WERI-Rb-1 (cell line): ENCODE data around the gene GABRA5.

Experiments
- DNase-seq: peaks from one replicate; pipeline ENCODE4 v3.0.0-alpha.2; 2020
- H3K27ac ChIP-seq: fragments of 250-450 bp; sonication (Bioruptor Pico); 2 replicates; pipeline ENCODE4 v1.5.1; 2020; ENCODE audit warnings: mild to moderate bottlenecking, moderate library complexity
- H3K27me3 ChIP-seq: fragments of 250-450 bp; sonication (Bioruptor Pico); 2 replicates; pipeline ENCODE4 v1.5.1; 2021; ENCODE audit warnings: mild to moderate bottlenecking, low read depth, moderate library complexity; ENCODE audit not compliant: insufficient read depth, severe bottlenecking
- H3K36me3 ChIP-seq: fragments of 250-450 bp; sonication (Bioruptor Pico); 2 replicates; pipeline ENCODE4 v1.5.1; 2020; ENCODE audit warnings: mild to moderate bottlenecking, moderate library complexity
- H3K4me3 ChIP-seq: 2 replicates; pipeline ENCODE4 v1.5.1; 2011; ENCODE audit warnings: low read depth, mild to moderate bottlenecking, control low read depth, low read length
- H3K9me3 ChIP-seq: fragments of 250-450 bp; sonication (Bioruptor Pico); 2 replicates; pipeline ENCODE4 v1.5.1; 2021; ENCODE audit warnings: mild to moderate bottlenecking, moderate library complexity; ENCODE audit not compliant: severe bottlenecking
- CTCF ChIP-seq: IDR thresholded peaks from 2 replicates; pipeline ENCODE4 v1.5.1; 2011; ENCODE audit warnings: low read depth, mild to moderate bottlenecking, control low read depth, inconsistent platforms, low read length

GABRA5 gene

GRCh38 chr15:26864664-26865191, 2.1 kb upstream of the GABRA5 start:
- DNase-seq = peak; percentile 56

GRCh38 chr15:26867200-26868007, 542 bp downstream of the GABRA5 start:
- peak overlapping the region; percentile 72 for H3K4me3 ChIP-seq

More at GRCh38 chr15:26864664-26865191, 2.1 kb upstream of the GABRA5 start:
- peak; percentile 73 for TF ChIP-seq CTCF
- Histone ChIP-seq H3K27ac (no peak overlapping the region), H3K4me3 (no peak overlapping the region), H3K9me3 (no peaks in the 10 kb centered on the region), H3K27me3 (no peaks in the 10 kb centered on the region), H3K36me3 (no peaks in the 10 kb centered on the region)

GRCh38 chr15:26868029-26868685, 1.3 kb downstream of the GABRA5 start:
- Histone ChIP-seq H3K27ac (no peak overlapping the region), H3K27me3 (no peaks in the 10 kb centered on the region), H3K36me3 (no peaks in the 10 kb centered on the region), H3K4me3 (no peak overlapping the region), H3K9me3 (no peaks in the 10 kb centered on the region)
- no peak for TF ChIP-seq CTCF
- DNase-seq = no peak

More at GRCh38 chr15:26867200-26868007, 542 bp downstream of the GABRA5 start:
- no peaks in the 10 kb centered on the region for H3K27me3 ChIP-seq
- peak overlapping the region; percentile 39; the same call in 1 of the 2 replicates for H3K27ac ChIP-seq
- TF ChIP-seq CTCF = no peak
- no peaks in the 10 kb centered on the region for H3K9me3 ChIP-seq
- peak; percentile 29 for DNase-seq
- no peaks in the 10 kb centered on the region for H3K36me3 ChIP-seq

DNA sequence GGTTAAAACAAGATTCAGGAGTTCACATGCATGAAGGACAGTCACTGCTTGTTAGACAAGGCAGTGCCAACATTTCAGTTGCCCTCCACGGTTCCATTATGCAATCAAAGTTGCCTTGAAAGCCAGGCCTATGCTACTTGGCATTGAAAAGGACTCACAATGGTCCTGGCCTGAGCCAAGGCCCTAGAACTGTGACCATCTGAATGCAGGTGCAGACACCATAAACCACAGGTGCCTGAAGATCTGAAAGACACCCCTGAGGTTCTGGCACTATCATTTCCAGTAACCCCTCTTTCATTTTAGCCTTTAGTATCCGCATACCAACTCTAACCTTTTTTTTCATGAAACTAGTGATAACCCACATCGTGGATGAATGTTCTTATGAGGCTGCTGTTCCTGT, 2.8 kb downstream of the GABRA5 start:
- Histone ChIP-seq H3K4me3 (no peak overlapping the region), H3K36me3 (no peaks in the 10 kb centered on the region), H3K27me3 (no peaks in the 10 kb centered on the region), H3K9me3 (no peaks in the 10 kb centered on the region), H3K27ac (no peak overlapping the region)
- TF ChIP-seq CTCF = no peak
- DNase-seq = no peak

- Histone ChIP-seq H3K27me3 (no peaks in the 10 kb centered on the region), H3K4me3 (no peak overlapping the region), H3K27ac (no peak overlapping the region), H3K9me3 (no peaks in the 10 kb centered on the region), H3K36me3 (no peaks in the 10 kb centered on the region)
- DNase-seq = no peak
- no peak for TF ChIP-seq CTCF
Observed at GRCh38 chr15:26870346-26870745, 3.5 kb downstream of the GABRA5 start.
